GM12878 (cell line): ENCODE results near the gene MAP2K7. TPM values are rescaled to one million over a fixed set of nuclear protein-coding genes. Genes with fewer than 3 reads are reported as not detected.

Experiments
- KAT2A ChIP-seq: conservative IDR thresholded peaks from 2 replicates; pipeline ENCODE4 v1.6.1; 2011; ENCODE audit warnings: low read depth, low read length; ENCODE audit not compliant: control insufficient read depth
- NFXL1 ChIP-seq: fragments of 450-650 bp; IDR thresholded peaks from 2 replicates; pipeline ENCODE4 v1.6.1; 2017; ENCODE audit warnings: antibody characterized with exemption, mild to moderate bottlenecking, borderline replicate concordance
- PML ChIP-seq: IDR thresholded peaks from 2 replicates; pipeline ENCODE4 v1.6.1; 2012; ENCODE audit warnings: low read length, inconsistent platforms
- RBBP5 ChIP-seq: fragments of 200-600 bp; sonication (generic); conservative IDR thresholded peaks from 2 replicates; pipeline ENCODE4 v1.6.1; 2016
- SREBF2 ChIP-seq: IDR thresholded peaks from 2 replicates; pipeline ENCODE4 v1.6.1; 2012; ENCODE audit warnings: mild to moderate bottlenecking, low read length
- ZZZ3 ChIP-seq: IDR thresholded peaks from 2 replicates; pipeline ENCODE4 v1.6.1; 2011; ENCODE audit warnings: low read depth; ENCODE audit not compliant: control insufficient read depth, insufficient read length
- polyA plus RNA-seq, 11 experiments: library from polyadenylated mRNA; depleted of rRNA in 4 of 11; unstranded in 6 of 11; stranded (reverse) in 5 of 11; fragments of >200 nt; fragmentation: Nextera tagmentation in 4 of 11; fragmentation: Illumina TruSeq in 1 of 11; extraction: Ambion mirVana in 4 of 11; extraction: Trizol in 1 of 11; gene quantifications; 1 replicate in 1 of 11; 2 replicates in 10 of 11; pipeline versions ENCODE4 v1.2.1 to v1.2.3, GENCODE V29; 2011 to 2016; ENCODE audit warnings: inconsistent platforms in 2 of 11, missing spikeins in 2 of 11, low read depth in 1 of 11
- total RNA-seq, 4 experiments: library from RNA; depleted of rRNA in 3 of 4; stranded (reverse); fragments of >200 nt in 3 of 4; fragmentation: Illumina TruSeq in 1 of 4; extraction: Trizol in 1 of 4; gene quantifications; 2 replicates each; pipeline versions ENCODE4 v1.2.1 to v1.2.3, GENCODE V29; 2013 to 2021
- TF ChIP-seq, protein P1 (sequence below): fragments of 450-650 bp; IDR thresholded peaks from 2 replicates; pipeline ENCODE4 v1.6.1; 2017; ENCODE audit warnings: antibody characterized with exemption, mild to moderate bottlenecking, moderate library complexity
- TF ChIP-seq, protein P2 (sequence below): IDR thresholded peaks from 2 replicates; pipeline ENCODE4 v1.6.1; 2012; ENCODE audit warnings: low read depth, low read length, improper control_type of control experiment
- TF ChIP-seq, protein P3 (sequence below): IDR thresholded peaks from 2 replicates; pipeline ENCODE4 v1.6.1; 2012; ENCODE audit warnings: low read length, inconsistent platforms
- TF ChIP-seq, protein P4 (sequence below): IDR thresholded peaks from 2 replicates; pipeline ENCODE4 v1.6.1; 2011; ENCODE audit warnings: mild to moderate bottlenecking, low read depth, low read length, moderate library complexity; ENCODE audit not compliant: insufficient replicate concordance
- TF ChIP-seq, protein P5 (sequence below): IDR thresholded peaks from 2 replicates; pipeline ENCODE4 v1.6.1; 2011; ENCODE audit warnings: borderline replicate concordance, low read depth, mild to moderate bottlenecking, moderate library complexity, low read length; ENCODE audit not compliant: insufficient read depth, poor library complexity, severe bottlenecking

MAP2K7 gene
- total and polyA plus RNA-seq, 10 of the 15 experiments (the other 5 are each of a cell fraction or from before 2014, with no cell fraction given): 0.34 to 32.2 (median 6.7) TPM

DNA sequence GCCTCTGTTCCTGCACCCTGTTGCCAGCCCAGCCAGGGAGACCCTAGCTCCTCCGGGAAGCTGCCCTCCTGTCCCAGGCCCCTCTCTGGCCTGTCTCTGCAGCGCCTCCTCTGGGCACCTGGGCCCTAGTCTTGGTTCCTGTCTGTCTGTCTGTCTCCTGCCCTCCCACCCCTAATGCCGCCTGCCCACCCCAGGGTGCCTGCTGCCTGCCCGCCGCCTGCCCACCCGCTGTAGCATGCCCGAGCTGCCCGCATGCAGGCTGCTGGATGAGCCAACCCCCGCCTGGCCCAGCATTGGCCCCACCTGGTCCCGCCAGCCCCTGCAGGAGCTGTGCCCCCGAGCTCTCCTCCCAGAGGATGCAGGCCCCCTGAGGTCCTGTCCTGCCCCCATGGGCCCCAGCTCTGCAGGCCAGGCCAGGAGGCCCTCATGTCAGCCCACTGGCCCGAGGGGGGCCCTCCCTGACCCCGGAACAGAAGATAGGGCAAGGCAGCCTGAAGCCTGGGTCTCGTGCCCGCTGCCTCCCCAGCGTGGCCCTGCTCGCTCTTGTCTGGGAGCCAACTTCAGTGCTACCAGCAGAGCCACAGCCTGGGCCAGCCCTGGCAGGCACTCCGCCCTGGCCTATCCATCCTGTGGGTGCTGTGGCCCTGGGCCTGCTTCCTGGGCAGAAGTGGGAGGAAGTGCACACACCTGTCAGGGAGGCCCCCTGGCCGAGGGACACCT, 5.2 kb downstream of the MAP2K7 start (continued):
- TF ChIP-seq, protein P1, sequence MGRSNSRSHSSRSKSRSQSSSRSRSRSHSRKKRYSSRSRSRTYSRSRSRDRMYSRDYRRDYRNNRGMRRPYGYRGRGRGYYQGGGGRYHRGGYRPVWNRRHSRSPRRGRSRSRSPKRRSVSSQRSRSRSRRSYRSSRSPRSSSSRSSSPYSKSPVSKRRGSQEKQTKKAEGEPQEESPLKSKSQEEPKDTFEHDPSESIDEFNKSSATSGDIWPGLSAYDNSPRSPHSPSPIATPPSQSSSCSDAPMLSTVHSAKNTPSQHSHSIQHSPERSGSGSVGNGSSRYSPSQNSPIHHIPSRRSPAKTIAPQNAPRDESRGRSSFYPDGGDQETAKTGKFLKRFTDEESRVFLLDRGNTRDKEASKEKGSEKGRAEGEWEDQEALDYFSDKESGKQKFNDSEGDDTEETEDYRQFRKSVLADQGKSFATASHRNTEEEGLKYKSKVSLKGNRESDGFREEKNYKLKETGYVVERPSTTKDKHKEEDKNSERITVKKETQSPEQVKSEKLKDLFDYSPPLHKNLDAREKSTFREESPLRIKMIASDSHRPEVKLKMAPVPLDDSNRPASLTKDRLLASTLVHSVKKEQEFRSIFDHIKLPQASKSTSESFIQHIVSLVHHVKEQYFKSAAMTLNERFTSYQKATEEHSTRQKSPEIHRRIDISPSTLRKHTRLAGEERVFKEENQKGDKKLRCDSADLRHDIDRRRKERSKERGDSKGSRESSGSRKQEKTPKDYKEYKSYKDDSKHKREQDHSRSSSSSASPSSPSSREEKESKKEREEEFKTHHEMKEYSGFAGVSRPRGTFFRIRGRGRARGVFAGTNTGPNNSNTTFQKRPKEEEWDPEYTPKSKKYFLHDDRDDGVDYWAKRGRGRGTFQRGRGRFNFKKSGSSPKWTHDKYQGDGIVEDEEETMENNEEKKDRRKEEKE: no peak
- TF ChIP-seq ZZZ3: no peak
- no peak for TF ChIP-seq RBBP5
- TF ChIP-seq, protein P2, sequence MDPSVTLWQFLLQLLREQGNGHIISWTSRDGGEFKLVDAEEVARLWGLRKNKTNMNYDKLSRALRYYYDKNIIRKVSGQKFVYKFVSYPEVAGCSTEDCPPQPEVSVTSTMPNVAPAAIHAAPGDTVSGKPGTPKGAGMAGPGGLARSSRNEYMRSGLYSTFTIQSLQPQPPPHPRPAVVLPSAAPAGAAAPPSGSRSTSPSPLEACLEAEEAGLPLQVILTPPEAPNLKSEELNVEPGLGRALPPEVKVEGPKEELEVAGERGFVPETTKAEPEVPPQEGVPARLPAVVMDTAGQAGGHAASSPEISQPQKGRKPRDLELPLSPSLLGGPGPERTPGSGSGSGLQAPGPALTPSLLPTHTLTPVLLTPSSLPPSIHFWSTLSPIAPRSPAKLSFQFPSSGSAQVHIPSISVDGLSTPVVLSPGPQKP: no peak
- TF ChIP-seq SREBF2: no peak
- no peak for TF ChIP-seq NFXL1
- TF ChIP-seq, protein P3, sequence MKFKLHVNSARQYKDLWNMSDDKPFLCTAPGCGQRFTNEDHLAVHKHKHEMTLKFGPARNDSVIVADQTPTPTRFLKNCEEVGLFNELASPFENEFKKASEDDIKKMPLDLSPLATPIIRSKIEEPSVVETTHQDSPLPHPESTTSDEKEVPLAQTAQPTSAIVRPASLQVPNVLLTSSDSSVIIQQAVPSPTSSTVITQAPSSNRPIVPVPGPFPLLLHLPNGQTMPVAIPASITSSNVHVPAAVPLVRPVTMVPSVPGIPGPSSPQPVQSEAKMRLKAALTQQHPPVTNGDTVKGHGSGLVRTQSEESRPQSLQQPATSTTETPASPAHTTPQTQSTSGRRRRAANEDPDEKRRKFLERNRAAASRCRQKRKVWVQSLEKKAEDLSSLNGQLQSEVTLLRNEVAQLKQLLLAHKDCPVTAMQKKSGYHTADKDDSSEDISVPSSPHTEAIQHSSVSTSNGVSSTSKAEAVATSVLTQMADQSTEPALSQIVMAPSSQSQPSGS: no peak
- TF ChIP-seq KAT2A: no peak
- TF ChIP-seq, protein P4, sequence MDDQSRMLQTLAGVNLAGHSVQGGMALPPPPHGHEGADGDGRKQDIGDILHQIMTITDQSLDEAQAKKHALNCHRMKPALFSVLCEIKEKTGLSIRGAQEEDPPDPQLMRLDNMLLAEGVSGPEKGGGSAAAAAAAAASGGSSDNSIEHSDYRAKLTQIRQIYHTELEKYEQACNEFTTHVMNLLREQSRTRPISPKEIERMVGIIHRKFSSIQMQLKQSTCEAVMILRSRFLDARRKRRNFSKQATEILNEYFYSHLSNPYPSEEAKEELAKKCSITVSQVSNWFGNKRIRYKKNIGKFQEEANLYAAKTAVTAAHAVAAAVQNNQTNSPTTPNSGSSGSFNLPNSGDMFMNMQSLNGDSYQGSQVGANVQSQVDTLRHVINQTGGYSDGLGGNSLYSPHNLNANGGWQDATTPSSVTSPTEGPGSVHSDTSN: no peak
- TF ChIP-seq PML: no peak
- TF ChIP-seq, protein P5, sequence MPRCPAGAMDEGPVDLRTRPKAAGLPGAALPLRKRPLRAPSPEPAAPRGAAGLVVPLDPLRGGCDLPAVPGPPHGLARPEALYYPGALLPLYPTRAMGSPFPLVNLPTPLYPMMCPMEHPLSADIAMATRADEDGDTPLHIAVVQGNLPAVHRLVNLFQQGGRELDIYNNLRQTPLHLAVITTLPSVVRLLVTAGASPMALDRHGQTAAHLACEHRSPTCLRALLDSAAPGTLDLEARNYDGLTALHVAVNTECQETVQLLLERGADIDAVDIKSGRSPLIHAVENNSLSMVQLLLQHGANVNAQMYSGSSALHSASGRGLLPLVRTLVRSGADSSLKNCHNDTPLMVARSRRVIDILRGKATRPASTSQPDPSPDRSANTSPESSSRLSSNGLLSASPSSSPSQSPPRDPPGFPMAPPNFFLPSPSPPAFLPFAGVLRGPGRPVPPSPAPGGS: no peak
